Kasumi-1 (cell line): ENCODE measurements around the gene MFRP.

ENCODE experiments used
- DNase-seq, 2 experiments: peaks; one replicate each; lab custom pipeline; 2025; lab: John Stamatoyannopoulos, UW

Gene MFRP

GRCh38 chr11:119373059-119373920, 26.8 kb upstream of the MFRP start:
- no peak for DNase-seq

GRCh38 chr11:119372260-119373058, 26.0 kb upstream of the MFRP start:
- no peak for DNase-seq

GRCh38 chr11:119371778-119372182, 25.3 kb upstream of the MFRP start:
- peak; percentile 14 to 43 for DNase-seq

- no peak for DNase-seq
Measured at GRCh38 chr11:119371067-119371601, 24.6 kb upstream of the MFRP start.

- no peak for DNase-seq
Measured at GRCh38 chr11:119370486-119371046, 24.1 kb upstream of the MFRP start.

- DNase-seq: no peak
Measured at GRCh38 chr11:119369132-119369925, 22.8 kb upstream of the MFRP start.

- no peak for DNase-seq
Measured at GRCh38 chr11:119368121-119369034, 21.9 kb upstream of the MFRP start.

- DNase-seq: no peak
Measured at GRCh38 chr11:119367661-119368120, 21.2 kb upstream of the MFRP start.

- no peak for DNase-seq
Measured at GRCh38 chr11:119366690-119367620, 20.4 kb upstream of the MFRP start.

- DNase-seq: peak in 1 of 2 experiments; percentile 11
Measured at GRCh38 chr11:119365071-119365591, 18.6 kb upstream of the MFRP start.

- peak; percentile 27 to 38 for DNase-seq
Measured at GRCh38 chr11:119363851-119364590, 17.5 kb upstream of the MFRP start.

GRCh38 chr11:119363081-119363850, 16.8 kb upstream of the MFRP start:
- no peak for DNase-seq

- no peak for DNase-seq
Measured at GRCh38 chr11:119362741-119363080, 16.2 kb upstream of the MFRP start.

GRCh38 chr11:119361941-119362725, 15.6 kb upstream of the MFRP start:
- DNase-seq: no peak

- DNase-seq: peak; percentile 47 to 73
Measured at GRCh38 chr11:119361056-119361787, 14.7 kb upstream of the MFRP start.
